PC-9 (cell line): ENCODE measurements around the gene KCTD16.

Experiments
- EZH2 ChIP-seq: fragments of 200-600 bp; sonication (generic); IDR thresholded peaks from 2 replicates; pipeline ENCODE4 v1.8.0; 2017; ENCODE audit warnings: antibody characterized with exemption, low read depth
- TF ChIP-seq, protein P1 (sequence below): fragments of 200-600 bp; sonication (generic); conservative IDR thresholded peaks from 2 replicates; pipeline ENCODE4 v1.6.1; 2017; ENCODE audit warnings: mixed run types, antibody characterized with exemption, mild to moderate bottlenecking, moderate library complexity

DNA sequence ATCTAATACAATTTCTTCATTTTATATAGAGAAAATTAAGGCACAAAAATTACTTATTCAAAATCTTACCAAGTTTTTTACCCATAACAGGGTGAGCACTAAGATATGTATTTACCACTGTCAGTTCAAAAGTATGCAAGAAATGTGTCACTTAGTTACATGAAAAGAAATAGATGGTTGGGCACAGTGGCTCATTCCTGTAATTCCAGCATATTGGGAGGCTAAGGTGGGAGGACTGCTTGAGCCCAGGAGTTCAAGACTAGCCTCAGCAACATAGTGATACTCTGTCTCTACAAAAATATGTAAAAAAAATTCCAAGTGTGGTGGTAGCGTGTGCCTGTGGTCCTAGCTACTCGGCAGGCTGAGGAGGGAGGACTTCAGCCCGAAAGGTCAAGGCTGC lies 19.6 kb upstream of the KCTD16 start:
- TF ChIP-seq, protein P1, sequence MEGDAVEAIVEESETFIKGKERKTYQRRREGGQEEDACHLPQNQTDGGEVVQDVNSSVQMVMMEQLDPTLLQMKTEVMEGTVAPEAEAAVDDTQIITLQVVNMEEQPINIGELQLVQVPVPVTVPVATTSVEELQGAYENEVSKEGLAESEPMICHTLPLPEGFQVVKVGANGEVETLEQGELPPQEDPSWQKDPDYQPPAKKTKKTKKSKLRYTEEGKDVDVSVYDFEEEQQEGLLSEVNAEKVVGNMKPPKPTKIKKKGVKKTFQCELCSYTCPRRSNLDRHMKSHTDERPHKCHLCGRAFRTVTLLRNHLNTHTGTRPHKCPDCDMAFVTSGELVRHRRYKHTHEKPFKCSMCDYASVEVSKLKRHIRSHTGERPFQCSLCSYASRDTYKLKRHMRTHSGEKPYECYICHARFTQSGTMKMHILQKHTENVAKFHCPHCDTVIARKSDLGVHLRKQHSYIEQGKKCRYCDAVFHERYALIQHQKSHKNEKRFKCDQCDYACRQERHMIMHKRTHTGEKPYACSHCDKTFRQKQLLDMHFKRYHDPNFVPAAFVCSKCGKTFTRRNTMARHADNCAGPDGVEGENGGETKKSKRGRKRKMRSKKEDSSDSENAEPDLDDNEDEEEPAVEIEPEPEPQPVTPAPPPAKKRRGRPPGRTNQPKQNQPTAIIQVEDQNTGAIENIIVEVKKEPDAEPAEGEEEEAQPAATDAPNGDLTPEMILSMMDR = no peak
- no peak for TF ChIP-seq EZH2
